HG03103 (cell line): ENCODE data around the gene SLC35F3.
"Not testable (repeated sequence)": the region's sequence is repeated elsewhere in the genome, so short reads cannot be mapped to it uniquely, and the experiment has no call there.

Source experiments
- ATAC-seq: cut with Tn5 transposase; IDR thresholded peaks from one replicate; pipeline ENCODE4 v1.9.1; 2021; ENCODE audit warnings: low read depth; ENCODE audit not compliant: unreplicated experiment

Gene SLC35F3

DNA sequence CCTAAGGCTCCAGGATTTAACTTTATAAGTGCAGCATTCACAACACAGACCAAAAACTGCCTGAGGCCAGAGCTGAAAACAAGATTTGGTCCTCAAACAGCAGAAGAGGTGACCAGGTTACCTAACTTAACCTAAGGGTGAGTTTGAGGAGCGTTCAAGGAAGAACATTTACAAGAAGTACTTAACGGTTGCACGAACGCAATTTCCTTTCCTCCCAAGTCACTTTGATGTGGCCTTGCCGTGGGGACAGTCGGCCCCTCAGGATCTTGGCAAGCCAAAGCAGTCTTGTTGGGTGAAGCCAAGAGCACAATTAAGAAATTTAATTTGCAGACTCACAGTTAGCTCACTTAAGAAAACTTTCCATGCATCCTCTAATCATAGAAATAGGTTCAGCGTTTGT, 266.1 kb downstream of the SLC35F3 start:
- no peak for ATAC-seq

- no peak for ATAC-seq
Measured at GRCh38 chr1:234173968-234174367, 269.5 kb downstream of the SLC35F3 start.

DNA sequence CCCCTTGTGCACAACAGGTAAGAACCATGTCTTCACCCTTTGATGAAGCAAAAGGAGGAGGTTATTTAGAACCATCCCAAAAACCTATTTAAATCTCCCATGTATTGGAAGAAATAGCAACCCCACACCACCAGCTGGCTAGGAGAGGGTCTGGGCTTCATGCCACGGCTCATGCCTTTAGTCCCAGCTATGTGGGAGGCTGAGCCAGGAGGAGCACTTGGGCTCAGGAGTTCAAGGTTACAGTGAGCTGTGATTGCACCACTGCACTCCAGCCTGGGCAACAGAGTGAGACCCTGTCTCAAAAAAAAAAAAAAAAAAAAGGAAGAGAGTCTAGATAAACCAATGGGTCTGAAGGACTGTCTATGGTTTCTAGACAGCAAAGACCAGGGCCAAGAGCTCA, 270.9 kb downstream of the SLC35F3 start:
- ATAC-seq, result no peak

DNA sequence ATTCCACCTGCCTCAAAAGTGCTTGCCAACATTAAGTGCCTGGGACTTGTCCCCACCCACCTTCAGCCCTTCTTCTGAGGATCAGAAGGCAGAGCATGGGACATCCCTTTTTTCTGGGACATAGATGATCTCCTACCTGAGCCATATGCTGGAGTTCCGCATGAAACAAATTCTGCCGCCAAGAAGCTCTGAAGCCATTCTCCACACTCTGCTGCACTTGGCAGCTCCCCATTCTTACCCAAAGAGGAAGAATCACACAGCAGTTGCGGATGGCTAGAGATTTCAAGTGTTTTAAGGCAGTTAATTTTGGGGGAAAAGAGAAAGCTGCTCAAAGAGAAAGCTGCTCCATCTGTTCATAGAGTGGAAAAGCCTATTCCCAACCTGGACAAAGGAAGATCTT, 271.5 kb downstream of the SLC35F3 start:
- ATAC-seq, result no peak

DNA sequence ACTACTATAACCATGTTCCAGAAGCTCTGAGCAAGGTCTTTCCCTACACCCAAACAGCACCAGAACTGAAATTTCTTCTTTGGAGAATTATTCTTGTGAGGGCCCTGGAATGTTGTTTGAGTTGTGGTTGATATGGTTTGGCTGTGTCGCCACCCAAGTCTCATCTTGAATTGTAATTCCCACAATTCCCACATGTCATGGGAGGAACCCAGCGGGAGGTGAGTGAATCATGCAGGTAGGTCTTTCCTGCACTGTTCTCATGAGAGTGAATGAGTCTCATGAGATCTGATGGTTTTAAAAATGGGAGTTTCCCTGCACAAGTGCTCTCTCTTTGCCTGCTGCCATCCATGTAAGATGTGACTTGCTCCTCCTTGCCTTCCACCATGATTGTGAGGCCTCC, 272.4 kb downstream of the SLC35F3 start:
- not testable (repeated sequence) for ATAC-seq

GRCh38 chr1:234185438-234185837, 281.0 kb downstream of the SLC35F3 start:
- ATAC-seq, result no peak

- ATAC-seq, result no peak
Measured at GRCh38 chr1:234186037-234186688, 281.7 kb downstream of the SLC35F3 start.

DNA sequence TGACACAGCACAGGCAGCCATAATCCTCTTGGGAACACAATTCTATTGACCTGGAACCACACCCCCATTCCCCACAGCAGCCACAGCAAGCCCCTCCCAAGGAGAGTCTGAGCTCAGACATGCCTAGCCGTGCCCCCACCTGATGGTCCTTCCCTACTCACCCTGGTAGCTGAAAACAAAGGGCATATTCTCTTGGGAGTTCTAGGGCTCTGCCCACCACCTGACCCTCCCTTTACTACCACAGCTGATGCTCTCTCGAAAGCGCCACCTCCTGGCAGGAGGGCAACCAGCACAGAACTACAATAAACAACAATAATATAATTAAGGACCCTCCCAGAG, 283.9 kb downstream of the SLC35F3 start:
- ATAC-seq, result no peak

GRCh38 chr1:234197839-234198238, 293.4 kb downstream of the SLC35F3 start:
- ATAC-seq, result no peak

DNA sequence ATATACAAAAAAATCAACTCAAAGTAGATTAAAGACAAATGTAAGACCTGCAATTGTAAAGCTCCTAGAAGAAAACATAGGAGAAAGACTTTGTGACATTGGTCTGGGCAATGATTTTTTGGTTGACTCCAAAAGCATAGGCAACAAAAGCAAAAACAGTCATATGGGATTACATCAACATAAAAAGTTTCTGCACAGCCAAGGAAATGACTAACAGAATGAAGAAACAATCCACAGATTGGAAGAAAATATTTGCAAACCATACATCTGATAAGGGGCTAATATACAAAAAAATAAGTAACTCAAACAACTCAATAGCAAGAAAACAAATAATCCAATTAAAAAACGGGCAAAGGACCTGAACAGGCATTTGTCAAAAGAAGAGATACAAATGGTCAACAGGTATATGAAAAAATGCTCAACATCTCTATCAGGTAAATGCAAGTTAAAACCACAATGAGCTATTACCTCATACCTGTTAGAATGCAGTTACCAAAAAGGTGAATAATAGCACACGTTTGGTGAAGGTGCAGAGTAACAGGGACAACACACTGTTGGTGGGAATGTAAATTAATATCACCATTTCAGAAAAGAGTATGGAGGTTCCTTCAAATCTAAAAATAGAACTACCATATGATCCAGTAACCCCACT, 295.1 kb downstream of the SLC35F3 start:
- no peak for ATAC-seq

DNA sequence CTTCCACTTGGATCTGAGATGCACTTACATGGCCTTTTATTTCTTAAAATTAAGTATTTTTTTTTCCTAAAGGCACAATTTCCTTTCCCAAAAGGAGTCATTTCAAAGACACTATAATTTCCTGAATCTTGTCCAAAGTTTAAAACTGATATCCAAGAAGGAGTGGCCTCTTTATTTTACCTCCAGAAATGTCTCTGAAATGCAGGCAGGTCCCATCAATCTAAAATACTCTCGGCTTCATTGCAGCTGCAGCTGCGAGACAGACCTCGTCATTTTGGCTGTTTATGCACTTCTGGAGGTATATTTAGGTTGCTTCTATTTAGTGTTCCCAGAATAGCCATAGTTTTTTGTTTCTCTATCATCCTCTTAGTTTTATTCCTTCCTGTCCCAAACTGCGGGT, 296.1 kb downstream of the SLC35F3 start:
- ATAC-seq, result no peak

GRCh38 chr1:234201600-234201999, 297.1 kb downstream of the SLC35F3 start:
- no peak for ATAC-seq

DNA sequence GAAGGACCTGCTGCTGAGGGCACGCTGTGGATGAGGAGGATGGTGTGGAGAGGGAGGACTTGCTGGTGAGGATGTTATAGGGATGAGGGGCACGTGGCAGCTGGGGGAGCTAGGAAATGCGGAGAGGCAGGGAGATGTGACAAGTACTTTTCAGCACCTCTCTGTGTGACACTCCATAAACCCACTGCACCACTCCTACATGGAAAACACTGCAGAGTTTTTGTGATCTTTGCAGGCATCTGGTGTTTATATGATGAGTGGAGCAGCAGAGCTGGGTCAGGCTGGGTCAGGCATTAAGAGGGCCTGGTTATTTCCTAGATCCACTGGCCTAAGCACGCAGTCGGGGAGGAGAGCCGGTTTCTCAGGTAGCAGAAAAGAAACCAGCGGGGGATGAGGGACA, 301.5 kb downstream of the SLC35F3 start:
- ATAC-seq, result no peak

- ATAC-seq, result no peak
Measured at GRCh38 chr1:234206651-234207284, 302.3 kb downstream of the SLC35F3 start.

- no peak for ATAC-seq
Measured at GRCh38 chr1:234208351-234208750, 303.9 kb downstream of the SLC35F3 start.

GRCh38 chr1:234208791-234209190, 304.3 kb downstream of the SLC35F3 start:
- ATAC-seq, result no peak

GRCh38 chr1:234210429-234210828, 306.0 kb downstream of the SLC35F3 start:
- ATAC-seq, result not testable (repeated sequence)

DNA sequence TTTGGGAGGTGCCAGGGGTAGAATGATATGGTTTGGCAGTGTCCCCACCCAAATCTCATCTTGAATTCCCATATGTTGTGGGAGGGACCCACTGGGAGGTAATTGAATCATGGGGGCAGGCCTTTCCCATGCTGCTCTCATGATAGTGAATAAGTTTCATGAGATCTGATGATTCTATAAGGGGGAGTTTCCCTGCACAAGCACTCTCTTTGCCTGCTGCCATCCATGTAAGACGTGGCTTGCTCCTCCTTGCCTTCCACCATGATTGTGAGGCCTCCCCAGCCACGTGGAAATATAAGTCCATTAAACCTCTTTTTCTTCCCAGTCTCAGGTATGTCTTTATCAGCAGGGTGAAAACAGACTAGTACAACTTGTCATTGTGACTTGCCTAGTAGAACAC, 307.4 kb downstream of the SLC35F3 start:
- ATAC-seq, result not testable (repeated sequence)

- ATAC-seq, result peak; percentile 49
Measured at GRCh38 chr1:234212764-234213657, 308.5 kb downstream of the SLC35F3 start.

- peak; percentile 10 for ATAC-seq
Measured at GRCh38 chr1:234213658-234214128, 309.2 kb downstream of the SLC35F3 start.
